ENCODE measurements around the gene TENM3. TPM values are rescaled to one million over a fixed set of nuclear protein-coding genes. Genes with fewer than 3 reads are reported as not detected.

TENM3 gene
- total and polyA plus RNA-seq, 2 experiments from 2014 or later = 16.1 to 70.9 TPM

GRCh38 chr4:182846036-182846435, 602.8 kb downstream of the TENM3 start:
- H3K9me2 ChIP-seq (replicated peaks; ENCODE audit: insufficient read depth) = no peaks in the 10 kb centered on the region
- no peaks in the 10 kb centered on the region for H3K4me1 ChIP-seq (ENCODE audit: insufficient read depth)
- no peak overlapping the region for H3K4me3 ChIP-seq
- H4K20me1 ChIP-seq (ENCODE audit: insufficient read depth, poor library complexity, severe bottlenecking) = no peaks in the 10 kb centered on the region
- no peak overlapping the region for H3K4me2 ChIP-seq
- 94% methylated on average over 8 of the region's 8 CpGs for WGBS (ENCODE audit: low lambda C conversion rate, missing lambda C conversion rate)
- no peaks in the 10 kb centered on the region for H3K36me3 ChIP-seq (replicated peaks; ENCODE audit: insufficient read depth, low read depth)
- H3K27me3 ChIP-seq = no peaks in the 10 kb centered on the region
- TF ChIP-seq, protein P1, sequence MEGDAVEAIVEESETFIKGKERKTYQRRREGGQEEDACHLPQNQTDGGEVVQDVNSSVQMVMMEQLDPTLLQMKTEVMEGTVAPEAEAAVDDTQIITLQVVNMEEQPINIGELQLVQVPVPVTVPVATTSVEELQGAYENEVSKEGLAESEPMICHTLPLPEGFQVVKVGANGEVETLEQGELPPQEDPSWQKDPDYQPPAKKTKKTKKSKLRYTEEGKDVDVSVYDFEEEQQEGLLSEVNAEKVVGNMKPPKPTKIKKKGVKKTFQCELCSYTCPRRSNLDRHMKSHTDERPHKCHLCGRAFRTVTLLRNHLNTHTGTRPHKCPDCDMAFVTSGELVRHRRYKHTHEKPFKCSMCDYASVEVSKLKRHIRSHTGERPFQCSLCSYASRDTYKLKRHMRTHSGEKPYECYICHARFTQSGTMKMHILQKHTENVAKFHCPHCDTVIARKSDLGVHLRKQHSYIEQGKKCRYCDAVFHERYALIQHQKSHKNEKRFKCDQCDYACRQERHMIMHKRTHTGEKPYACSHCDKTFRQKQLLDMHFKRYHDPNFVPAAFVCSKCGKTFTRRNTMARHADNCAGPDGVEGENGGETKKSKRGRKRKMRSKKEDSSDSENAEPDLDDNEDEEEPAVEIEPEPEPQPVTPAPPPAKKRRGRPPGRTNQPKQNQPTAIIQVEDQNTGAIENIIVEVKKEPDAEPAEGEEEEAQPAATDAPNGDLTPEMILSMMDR (IDR thresholded peaks at IDR 0.05; ENCODE audit: poor library complexity) = no peak
- no peak for TF ChIP-seq EZH2phosphoT487 (IDR thresholded peaks at IDR 0.05; ENCODE audit: low read depth, severe bottlenecking, unreplicated experiment)
- no peak for TF ChIP-seq EZH2 (IDR thresholded peaks at IDR 0.05; ENCODE audit: borderline replicate concordance)
- H3K9me3 ChIP-seq (ENCODE audit: low read depth) = no peaks in the 10 kb centered on the region
- no peaks in the 10 kb centered on the region for H3K79me2 ChIP-seq
- DNase-seq (ENCODE audit: low spot score) = no peak
- no peak overlapping the region for H3K27ac ChIP-seq
- no peak overlapping the region for H2AFZ ChIP-seq

DNA sequence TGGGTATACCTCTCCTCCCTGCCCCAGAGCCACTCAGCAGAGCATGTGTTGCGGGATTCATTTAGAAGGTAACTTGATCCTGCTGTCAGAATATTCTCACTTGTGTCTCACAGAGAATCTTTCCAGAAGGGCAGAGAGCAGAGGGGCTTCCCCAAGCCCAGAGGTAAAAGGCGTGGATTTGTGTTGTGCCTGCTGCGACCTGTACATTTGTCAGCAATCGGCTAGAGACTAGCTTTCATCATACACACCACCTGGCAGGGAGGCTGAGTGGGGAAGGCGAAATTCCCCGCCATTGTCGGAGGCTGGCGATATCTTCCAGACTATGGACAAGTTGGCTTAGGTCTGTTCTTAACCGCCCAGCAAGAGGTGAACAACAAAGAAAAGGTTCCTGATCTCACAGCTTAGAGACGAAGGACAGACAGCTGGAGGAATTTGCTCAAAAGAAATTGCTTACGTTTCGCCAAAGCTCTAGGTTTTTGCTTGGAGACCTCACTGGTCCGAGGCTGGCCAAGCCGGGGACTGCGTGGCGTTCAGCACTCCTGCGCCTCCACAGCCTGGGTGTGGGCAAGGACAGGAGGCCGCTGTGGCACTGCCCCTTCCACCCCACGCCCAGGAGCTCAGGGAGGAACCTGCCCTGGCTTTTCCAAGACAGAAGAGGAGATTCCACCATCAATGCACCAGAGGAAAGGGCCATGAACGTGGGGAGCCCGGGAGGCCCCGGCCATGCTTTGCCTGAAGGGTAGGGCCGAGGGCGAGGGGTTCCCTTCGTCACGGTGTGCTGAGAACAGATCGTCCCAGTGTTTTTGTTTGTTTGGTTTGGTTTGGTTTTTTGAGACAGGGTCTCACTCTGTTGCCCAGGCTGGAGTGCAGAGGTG, 604.6 kb downstream of the TENM3 start:
- H4K20me1 ChIP-seq (ENCODE audit: insufficient read depth, poor library complexity, severe bottlenecking) = no peaks in the 10 kb centered on the region
- H2AFZ ChIP-seq = no peak overlapping the region
- no peaks in the 10 kb centered on the region for H3K9me3 ChIP-seq (ENCODE audit: low read depth)
- WGBS (ENCODE audit: low lambda C conversion rate, missing lambda C conversion rate) = 89% methylated on average over 27 of the region's 27 CpGs
- no peak overlapping the region for H3K4me3 ChIP-seq
- H3K4me2 ChIP-seq = no peak overlapping the region
- H3K79me2 ChIP-seq = no peaks in the 10 kb centered on the region
- H3K36me3 ChIP-seq (replicated peaks; ENCODE audit: insufficient read depth, low read depth) = no peaks in the 10 kb centered on the region
- no peak for DNase-seq (ENCODE audit: low spot score)
- TF ChIP-seq, protein P1 (IDR thresholded peaks at IDR 0.05; ENCODE audit: poor library complexity) = no peak
- no peak for TF ChIP-seq EZH2 (IDR thresholded peaks at IDR 0.05; ENCODE audit: borderline replicate concordance)
- no peak for TF ChIP-seq EZH2phosphoT487 (IDR thresholded peaks at IDR 0.05; ENCODE audit: low read depth, severe bottlenecking, unreplicated experiment)
- no peaks in the 10 kb centered on the region for H3K27me3 ChIP-seq
- no peaks in the 10 kb centered on the region for H3K4me1 ChIP-seq (ENCODE audit: insufficient read depth)
- H3K27ac ChIP-seq = no peak overlapping the region
- H3K9me2 ChIP-seq (replicated peaks; ENCODE audit: insufficient read depth) = no peaks in the 10 kb centered on the region

GRCh38 chr4:182848685-182849084, 605.5 kb downstream of the TENM3 start:
- H3K27me3 ChIP-seq = no peaks in the 10 kb centered on the region
- no peak for DNase-seq (ENCODE audit: low spot score)
- H3K79me2 ChIP-seq = no peaks in the 10 kb centered on the region
- no peaks in the 10 kb centered on the region for H3K9me2 ChIP-seq (replicated peaks; ENCODE audit: insufficient read depth)
- H3K27ac ChIP-seq = no peak overlapping the region
- H3K36me3 ChIP-seq (replicated peaks; ENCODE audit: insufficient read depth, low read depth) = no peaks in the 10 kb centered on the region
- TF ChIP-seq EZH2 (IDR thresholded peaks at IDR 0.05; ENCODE audit: borderline replicate concordance) = no peak
- TF ChIP-seq, protein P1 (IDR thresholded peaks at IDR 0.05; ENCODE audit: poor library complexity) = no peak
- no peak overlapping the region for H3K4me3 ChIP-seq
- H3K4me2 ChIP-seq = no peak overlapping the region
- no peaks in the 10 kb centered on the region for H4K20me1 ChIP-seq (ENCODE audit: insufficient read depth, poor library complexity, severe bottlenecking)
- H3K9me3 ChIP-seq (ENCODE audit: low read depth) = no peaks in the 10 kb centered on the region
- WGBS (ENCODE audit: low lambda C conversion rate, missing lambda C conversion rate) = 95% methylated on average over 6 of the region's 6 CpGs
- H2AFZ ChIP-seq = no peak overlapping the region
- no peaks in the 10 kb centered on the region for H3K4me1 ChIP-seq (ENCODE audit: insufficient read depth)

Small RNA genes within 50 kb of the gene (small RNA-seq; reads per million reads assigned to genes)
- gene RN7SKP67 = not detected
- not detected for gene RNU2-34P

Data from hepatocyte (in vitro differentiated cells).